Measurements from ENCODE around the gene ALX4. TPM values are rescaled to one million over a fixed set of nuclear protein-coding genes. Genes with fewer than 3 reads are reported as not detected.
A peak's percentile ranks its signal among the peaks of the same experiment; 100 is the strongest.

The ALX4 gene
- total and polyA plus RNA-seq, 9 of the 15 experiments (the other 6 are each of a cell fraction or from before 2014, with no cell fraction given): 0.07 to 1.2 (median 0.33) TPM

DNA sequence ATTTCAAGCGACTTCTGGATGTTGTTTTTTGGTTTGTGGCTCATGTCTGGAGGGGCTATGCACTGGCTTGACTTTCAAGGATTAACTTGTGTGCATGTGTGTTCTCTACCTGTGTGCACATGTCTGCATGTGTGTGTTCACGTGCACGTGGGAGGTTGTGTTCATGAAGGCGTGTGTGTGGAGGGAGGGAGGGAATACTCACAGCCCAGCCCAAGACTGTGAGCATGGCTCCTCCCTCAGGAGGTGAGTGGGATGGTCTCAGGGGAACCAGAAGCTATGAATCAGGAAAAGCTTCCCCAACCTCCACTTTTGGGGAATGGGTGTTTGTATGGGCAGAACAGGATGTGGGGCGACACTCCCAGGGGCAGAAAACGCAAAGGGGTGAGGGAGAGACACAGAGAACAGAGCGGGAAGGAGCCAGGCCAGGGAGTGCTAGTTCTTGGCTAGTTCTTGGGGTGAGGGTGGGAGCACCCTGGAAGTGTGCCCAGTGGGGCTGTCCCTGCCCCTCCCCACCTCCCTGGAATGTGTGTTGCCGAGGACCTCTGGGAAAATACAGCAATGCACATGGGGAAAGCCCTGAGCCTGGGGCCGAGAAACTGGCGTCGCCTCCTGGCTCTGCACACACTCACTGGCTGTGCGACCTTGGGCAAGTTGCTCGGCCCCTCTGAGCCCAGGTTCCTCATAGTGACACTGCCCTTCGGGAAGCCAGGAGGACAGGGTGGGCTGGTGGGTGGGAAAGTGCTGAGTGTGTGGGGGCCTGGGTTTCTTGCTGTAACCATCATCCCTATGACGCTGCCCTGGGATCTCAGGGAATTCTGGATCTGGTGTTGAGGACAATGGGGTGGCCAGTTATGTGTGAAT lies 16.9 kb upstream of the ALX4 start:
- 34% methylated on average over 10 of the region's 15 CpGs for WGBS (ENCODE audit: insufficient coverage, low coverage, missing lambda C conversion rate)
- intact Hi-C loops (cut with micrococcal nuclease) (loop anchor here (1.0 to 2.0 kb wide), 2 partner anchors 41 to 194 kb away; no protein-coding TSS in a partner anchor), in situ Hi-C loops (cut with MboI) (no loop called here)
- peak; percentile 61 for FAIRE-seq
- no peaks in the 10 kb centered on the region for H4K20me1 ChIP-seq (replicated peaks; ENCODE audit: control insufficient read depth, insufficient read depth, low read length)
- H3K9me3 ChIP-seq (replicated peaks; ENCODE audit: control insufficient read depth, insufficient read depth, low read depth, low read length): no peaks in the 10 kb centered on the region
- peak overlapping the region; percentile 18 to 73; a peak in 3 of 4 replicates for H3K9ac ChIP-seq (ENCODE audit: insufficient read depth in 1 of 2, low read depth in 2 of 2, low read length in 2 of 2)
- no peaks in the 10 kb centered on the region for H3K9me1 ChIP-seq (ENCODE audit: control insufficient read depth, insufficient read depth, low read length)
- no peak overlapping the region; the same call in 2 of the 3 replicates for H3K27ac ChIP-seq (ENCODE audit: extremely low read depth, low read depth, low read length)
- no peaks in the 10 kb centered on the region for H3K36me3 ChIP-seq (ENCODE audit: control insufficient read depth, insufficient read depth, low read length)
- H3K27me3 ChIP-seq (ENCODE audit: control insufficient read depth in 2 of 2, insufficient read depth in 2 of 2, low read length in 2 of 2): no peaks in the 10 kb centered on the region; a peak in 1 of 5 replicates
- ChIA-PET POLR2A (interaction anchor here (0.5 to 1.6 kb wide), 3 partner anchors 11 to 339 kb away, joined by 3 to 4 read pairs (median 4); no protein-coding TSS in a partner anchor), CTCF (ENCODE audit: low intra/inter-chr PET ratio) (interaction anchor here (0.5 to 1.4 kb wide), 3 partner anchors 41 to 236 kb away, joined by 3 to 12 read pairs (median 4); no protein-coding TSS in a partner anchor)
- peak; percentile 89 for ATAC-seq
- H3K79me2 ChIP-seq (ENCODE audit: control insufficient read depth, insufficient read depth, low read length): no peaks in the 10 kb centered on the region
- no peak overlapping the region for H3K4me3 ChIP-seq
- peaks cover 9 to 26% of the 10 kb centered on the region in 2 experiments for H3K4me1 ChIP-seq (replicated peaks in 1 of 2; ENCODE audit: control insufficient read depth in 2 of 2, insufficient read depth in 2 of 2, low read length in 2 of 2)
- no peak overlapping the region for H3K4me2 ChIP-seq (ENCODE audit: insufficient read depth, low read length)
- peak; percentile 59 to 76 (median 70) for DNase-seq (ENCODE audit: extremely low read depth in 1 of 4, low spot score in 3 of 4)
- BruUV-seq (replicated peaks): no TSS peak
- peak overlapping the region; percentile 89 for H2AFZ ChIP-seq (ENCODE audit: low read depth, low read length)
- no peak for TF ChIP-seq EP300 (IDR thresholded peaks at IDR 0.05; ENCODE audit: low read length)
- 0 out of 2 replicates have a peak, but pooled peaks have one; percentile 35 for TF ChIP-seq FOXP1 (CRISPR knock-in tag; IDR thresholded peaks at IDR 0.05)
- TF ChIP-seq KDM1A (IDR thresholded peaks at IDR 0.05): peak in 1 of 2 experiments; percentile 48; a peak in 1 of 4 replicates
- TF ChIP-seq ZNF766 (CRISPR knock-in tag; conservative IDR thresholded peaks at IDR 0.05): no peak
- no peak for TF ChIP-seq CBX1 (IDR thresholded peaks at IDR 0.05; ENCODE audit: low read depth)
- TF ChIP-seq KLF10 (CRISPR knock-in tag; IDR thresholded peaks at IDR 0.05): no peak
- TF ChIP-seq NONO (IDR thresholded peaks at IDR 0.05; ENCODE audit: low read depth in 2 of 2, low read length in 1 of 2): no peak
- no peak for TF ChIP-seq ZNF79 (CRISPR knock-in tag; IDR thresholded peaks at IDR 0.05; ENCODE audit: low read depth)
- TF ChIP-seq ZNF282 (CRISPR knock-in tag; IDR thresholded peaks at IDR 0.05): no peak
- TF ChIP-seq HDAC3 (IDR thresholded peaks at IDR 0.05; ENCODE audit: borderline replicate concordance, partially characterized antibody): no peak
